ENCODE results near the gene SYT11. TPM values are rescaled to one million over a fixed set of nuclear protein-coding genes. Genes with fewer than 3 reads are reported as not detected.

SYT11 gene
- total and polyA plus RNA-seq, 10 of the 15 experiments (the other 5 are each of a cell fraction or from before 2014, with no cell fraction given) = 7.7 to 21.2 (median 13.5) TPM

- TF ChIP-seq ATF2 (IDR thresholded peaks at IDR 0.05; ENCODE audit: low read length) = no peak
- no peak for TF ChIP-seq POLR2AphosphoS2 (IDR thresholded peaks at IDR 0.05; ENCODE audit: low read depth, low read length)
- no peak for TF ChIP-seq RFX5 (IDR thresholded peaks at IDR 0.05; ENCODE audit: low read depth, low read length)
- TF ChIP-seq ZNF217 (IDR thresholded peaks at IDR 0.05) = peak; percentile 89
- no peak for TF ChIP-seq SKIL (IDR thresholded peaks at IDR 0.05; ENCODE audit: low read depth, poor library complexity, severe bottlenecking)
- TF ChIP-seq NR2C1 (IDR thresholded peaks at IDR 0.05) = no peak
- no peak for TF ChIP-seq ZBTB33 (IDR thresholded peaks at IDR 0.05)
- TF ChIP-seq POLR2A (IDR thresholded peaks at IDR 0.05; ENCODE audit: low read depth, low read length) = no peak
- TF ChIP-seq MXI1 (IDR thresholded peaks at IDR 0.05; ENCODE audit: low read depth, low read length) = no peak
- no peak for TF ChIP-seq FOXK2 (IDR thresholded peaks at IDR 0.05)
- TF ChIP-seq RUNX3 (IDR thresholded peaks at IDR 0.05; ENCODE audit: low read length) = no peak
- no peak for TF ChIP-seq SMC3 (IDR thresholded peaks at IDR 0.05; ENCODE audit: borderline replicate concordance, low read length)
- TF ChIP-seq CREB1 (IDR thresholded peaks at IDR 0.05; ENCODE audit: low read depth) = no peak
- no peak for TF ChIP-seq RAD21 (IDR thresholded peaks at IDR 0.05; ENCODE audit: insufficient read depth, low read depth, low read length)
- no peak for TF ChIP-seq SUPT20H (IDR thresholded peaks at IDR 0.05; ENCODE audit: borderline replicate concordance, control insufficient read depth, low read depth, low read length)
- TF ChIP-seq PML (IDR thresholded peaks at IDR 0.05; ENCODE audit: low read length) = 0 out of 2 replicates have a peak, but pooled peaks have one; percentile 9
- TF ChIP-seq IRF4 (IDR thresholded peaks at IDR 0.05; ENCODE audit: low read depth, low read length) = no peak
- TF ChIP-seq SIN3A (IDR thresholded peaks at IDR 0.05; ENCODE audit: low read depth, low read length) = no peak
- TF ChIP-seq SIX5 (IDR thresholded peaks at IDR 0.05; ENCODE audit: low read depth, low read length, severe bottlenecking) = no peak
- no peak for TF ChIP-seq USF2 (IDR thresholded peaks at IDR 0.05; ENCODE audit: borderline replicate concordance, low read depth, low read length)
- no peak for TF ChIP-seq REST (IDR thresholded peaks at IDR 0.05; ENCODE audit: low read depth, low read length)
- TF ChIP-seq ZNF384 (IDR thresholded peaks at IDR 0.05; ENCODE audit: borderline replicate concordance, low read depth, low read length) = no peak
- TF ChIP-seq NFYA (IDR thresholded peaks at IDR 0.05; ENCODE audit: borderline replicate concordance, low read depth, low read length) = no peak
- TF ChIP-seq HDAC2 (IDR thresholded peaks at IDR 0.05) = no peak
Measured at GRCh38 chr1:155858800-155859233, 550 bp upstream of the SYT11 start (continued).

Data from GM12878 (cell line).